Gastrocnemius medialis (tissue), 4 donors: ENCODE data around the gene SNX32. TPM values are rescaled to one million over a fixed set of nuclear protein-coding genes. Genes with fewer than 3 reads are reported as not detected.

ENCODE experiments used
- ATAC-seq, 2 donors: fragments of 150-250 bp; one replicate each; pipeline ENCODE4 v1.9.1; 2016
- DNase-seq, 2 donors: peaks; one replicate each; pipeline ENCODE4 v3.0.0-alpha.2; 2019
- H3K27ac ChIP-seq, 4 donors: fragments of 200-600 bp; sonication (generic); 1 replicate in 1 of 4; 2 replicates in 3 of 4; pipeline ENCODE4 v1.5.1; 2016 to 2018; ENCODE audit warnings: mild to moderate bottlenecking in 2 of 4, moderate library complexity in 1 of 4
- H3K27me3 ChIP-seq, 3 donors: fragments of 200-600 bp; sonication (generic) in 2 of 3; 1 replicate in 1 of 3; 2 replicates in 2 of 3; pipeline versions ENCODE4 v1.5.1 to v1.6.0; 2016 to 2019; ENCODE audit warnings: mild to moderate bottlenecking in 1 of 3, moderate library complexity in 1 of 3
- H3K36me3 ChIP-seq, 2 donors: fragments of 200-600 bp; sonication (generic) in 1 of 2; one replicate each; pipeline ENCODE4 v1.5.1; 2017 to 2018
- H3K4me1 ChIP-seq, 2 donors: fragments of 200-600 bp; sonication (generic) in 1 of 2; one replicate each; pipeline ENCODE4 v1.5.1; 2016 to 2017; ENCODE audit warnings: mild to moderate bottlenecking in 2 of 2
- H3K4me3 ChIP-seq, 4 donors: fragments of 200-600 bp; sonication (generic) in 3 of 4; 1 replicate in 1 of 4; 2 replicates in 3 of 4; pipeline ENCODE4 v1.5.1; 2016 to 2019; ENCODE audit warnings: mild to moderate bottlenecking in 2 of 4
- H3K9me3 ChIP-seq, 3 donors: fragments of 200-600 bp; sonication (generic) in 2 of 3; 1 replicate in 1 of 3; 2 replicates in 2 of 3; pipeline ENCODE4 v1.5.1; 2016 to 2019
- CTCF ChIP-seq, 5 experiments: fragments of 450-650 bp in 3 of 5; fragments of 200-600 bp in 2 of 5; sonication (generic) in 2 of 5; IDR thresholded peaks in 4 of 5; conservative IDR thresholded peaks in 1 of 5; 1 replicate in 4 of 5; 2 replicates in 1 of 5; pipeline ENCODE4 v1.5.1; 2016 to 2019; ENCODE audit warnings: antibody characterized with exemption in 5 of 5, mild to moderate bottlenecking in 3 of 5, moderate library complexity in 3 of 5
- POLR2A ChIP-seq, 2 donors: fragments of 450-650 bp; IDR thresholded peaks; one replicate each; pipeline ENCODE4 v1.6.1; 2017; ENCODE audit warnings: antibody characterized with exemption in 2 of 2, mild to moderate bottlenecking in 2 of 2, moderate library complexity in 2 of 2
- in situ Hi-C, 4 donors: fragments of 200-750 bp; cut with MboI; loops; one replicate each; pipeline versions ENCODE4 v1.15.0 to v1.8.0; 2017; ENCODE audit warnings: low sequenced_read_pairs in 4 of 4
- intact Hi-C: fragments of 100-400 bp; cut with DNase I; formaldehyde crosslinking; loops from one replicate; pipeline ENCODE4 v1.15.1; 2023; ENCODE audit warnings: low total_unique reads
- total RNA-seq, 4 donors: library from RNA; depleted of rRNA; stranded (reverse); fragments of >200 nt; gene quantifications; one replicate each; pipeline versions ENCODE4 v1.1.0 to v1.2.3, GENCODE V29; 2016

SNX32 gene
- total RNA-seq, 4 donors from 2014 or later, result 0.11 TPM; not detected in 3

GRCh38 chr11:65855927-65856363 is 22.2 kb downstream of the SNX32 start:
- intact Hi-C loops, result loop anchor here (2.0 to 5.0 kb wide), 2 partner anchors 626 to 723 kb away; partner anchors contain the start of gene DPP3
- in situ Hi-C loops, result no loop called here
- ATAC-seq (no peak), DNase-seq (no peak)
- Histone ChIP-seq H3K36me3 (peaks cover 0 to 47% of the 10 kb centered on the region in 2 donors), H3K27me3 (no peaks in the 10 kb centered on the region), H3K4me3 (peak overlapping the region; percentile 88 to 98 (median 91)), H3K4me1 (peaks cover 17 to 22% of the 10 kb centered on the region in 2 donors), H3K27ac (peak overlapping the region in 3 of 4 donors; percentile 95 to 99 (median 95)), H3K9me3 (peaks cover 0 to 4% (median 0%) of the 10 kb centered on the region in 3 donors)
- TF ChIP-seq POLR2A (IDR thresholded peaks at IDR 0.05), result no peak
- TF ChIP-seq CTCF (IDR thresholded peaks at IDR 0.05 in 4 of 5, conservative IDR thresholded peaks at IDR 0.05 in 1 of 5), result no peak

GRCh38 chr11:65856689-65857499 is 23.1 kb downstream of the SNX32 start:
- peaks cover 0 to 44% of the 10 kb centered on the region in 2 donors for H3K36me3 ChIP-seq
- H3K9me3 ChIP-seq, result no peaks in the 10 kb centered on the region
- peaks cover 26 to 31% of the 10 kb centered on the region in 2 donors for H3K4me1 ChIP-seq
- peak; percentile 13 to 16 for ATAC-seq
- H3K27me3 ChIP-seq, result no peaks in the 10 kb centered on the region
- in situ Hi-C loops (no loop called here), intact Hi-C loops (loop anchor here (1.0 to 5.0 kb wide), 3 partner anchors 62 to 724 kb away; partner anchors contain the start of genes C11orf68, DPP3 and DRAP1)
- TF ChIP-seq CTCF (IDR thresholded peaks at IDR 0.05 in 4 of 5, conservative IDR thresholded peaks at IDR 0.05 in 1 of 5) (no peak), POLR2A (IDR thresholded peaks at IDR 0.05) (peak in 1 of 2 donors; percentile 59)
- H3K27ac ChIP-seq, result peak overlapping the region; percentile 95 to 99 (median 96)
- peak overlapping the region; percentile 88 to 98 (median 91) for H3K4me3 ChIP-seq
- DNase-seq, result peak; percentile 60 to 65

GRCh38 chr11:65857500-65857852 is 23.7 kb downstream of the SNX32 start:
- peak overlapping the region; percentile 95 to 99 (median 96) for H3K27ac ChIP-seq
- TF ChIP-seq CTCF (IDR thresholded peaks at IDR 0.05 in 4 of 5, conservative IDR thresholded peaks at IDR 0.05 in 1 of 5), result no peak
- no peak for TF ChIP-seq POLR2A (IDR thresholded peaks at IDR 0.05)
- H3K9me3 ChIP-seq, result no peaks in the 10 kb centered on the region
- in situ Hi-C loops, result no loop called here
- peak in 1 of 2 donors; percentile 46 for DNase-seq
- intact Hi-C loops, result loop anchor here (1.0 to 5.0 kb wide), 3 partner anchors 62 to 725 kb away; partner anchors contain the start of genes C11orf68, DPP3 and DRAP1
- H3K4me1 ChIP-seq, result peaks cover 32 to 36% of the 10 kb centered on the region in 2 donors
- H3K4me3 ChIP-seq, result peak overlapping the region; percentile 88 to 98 (median 91)
- H3K27me3 ChIP-seq, result no peaks in the 10 kb centered on the region
- peak in 1 of 2 donors; percentile 2 for ATAC-seq
- H3K36me3 ChIP-seq, result peaks cover 0 to 46% of the 10 kb centered on the region in 2 donors

GRCh38 chr11:65857853-65858680 is 24.3 kb downstream of the SNX32 start, which contains the start of gene CFL1:
CFL1 (minus strand) TSS chr11:65858180; CDS start chr11:65858099, 81 bp downstream.
- Histone ChIP-seq H3K36me3 (peaks cover 0 to 46% of the 10 kb centered on the region in 2 donors), H3K4me3 (peak within 1 kb of the TSS; percentile 88 to 98 (median 91)), H3K9me3 (no peaks in the 10 kb centered on the region), H3K4me1 (peaks cover 32 to 37% of the 10 kb centered on the region in 2 donors), H3K27ac (peak within 1 kb of the TSS; percentile 95 to 99 (median 96)), H3K27me3 (no peaks in the 10 kb centered on the region)
- ATAC-seq (peak; percentile 49 to 50), DNase-seq (peak; percentile 98)
- intact Hi-C loops, result loop anchor here (1.0 to 5.0 kb wide), 7 partner anchors 61 to 725 kb away; partner anchors contain the start of genes AP5B1, C11orf68, DPP3 and DRAP1
- TF ChIP-seq POLR2A (IDR thresholded peaks at IDR 0.05), result peak; percentile 99
- TF ChIP-seq CTCF (IDR thresholded peaks at IDR 0.05 in 4 of 5, conservative IDR thresholded peaks at IDR 0.05 in 1 of 5), result peak in 1 of 5 experiments; percentile 17
- in situ Hi-C loops, result no loop called here
